Measurements from ENCODE around the gene ANK3. TPM values are rescaled to one million over a fixed set of nuclear protein-coding genes. Genes with fewer than 3 reads are reported as not detected.

The ANK3 gene
- total and polyA plus RNA-seq, 2 donors from 2014 or later: 38.2 to 214 TPM

DNA sequence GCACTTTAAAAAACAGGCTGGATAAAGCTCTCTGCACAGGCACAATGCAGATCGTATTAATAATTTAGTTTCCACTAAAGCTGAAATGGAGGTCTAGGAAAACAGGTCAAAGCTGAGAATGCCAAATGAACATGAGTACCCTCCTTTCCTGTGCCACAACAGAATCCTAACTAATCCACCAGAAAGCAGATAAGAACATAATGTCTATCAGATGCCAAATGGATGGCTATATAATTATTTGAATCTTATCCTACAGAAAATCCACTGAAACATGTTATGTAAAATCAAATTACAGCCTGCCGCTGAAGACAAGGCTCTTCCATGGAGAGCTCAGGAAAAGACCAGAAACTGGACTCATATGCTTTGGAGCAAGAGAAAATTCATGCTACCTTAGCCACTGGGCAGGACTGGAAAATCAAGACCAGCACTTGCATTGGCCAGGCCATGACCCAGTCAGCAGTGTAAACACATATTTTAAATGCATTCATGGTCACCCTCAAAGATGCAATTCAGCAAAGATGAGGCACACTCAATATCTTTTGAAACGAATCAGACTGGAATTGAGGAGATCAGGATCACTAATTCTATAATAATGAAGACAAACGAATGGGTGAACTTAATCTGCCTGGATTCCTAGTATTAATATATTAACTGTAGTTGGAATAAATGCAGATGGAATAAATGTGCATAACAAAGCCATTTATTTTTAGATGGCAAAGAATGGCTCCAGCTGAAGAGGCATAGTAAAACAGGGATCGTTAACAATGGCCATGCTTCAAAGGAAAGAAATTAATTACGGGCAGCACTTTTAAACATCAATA is 13.2 kb downstream of the ANK3 start:
- Histone ChIP-seq H3K4me3 (ENCODE audit: low read length in 3 of 3) (no peak overlapping the region), H3K27me3 (ENCODE audit: control insufficient read depth, insufficient read depth, low read length) (no peaks in the 10 kb centered on the region), H3K36me3 (ENCODE audit: control insufficient read depth in 2 of 3, insufficient read depth in 3 of 3, low read length in 3 of 3) (no peaks in the 10 kb centered on the region), H3K9ac (ENCODE audit: low read length in 3 of 3) (no peak overlapping the region), H3K27ac (ENCODE audit: low read depth in 2 of 2, low read length in 2 of 2) (no peak overlapping the region), H3K4me1 (ENCODE audit: control insufficient read depth in 2 of 3, insufficient read depth in 2 of 3, low read depth in 1 of 3, low read length in 3 of 3) (peaks cover 0 to 3% (median 0%) of the 10 kb centered on the region in 3 donors), H3K9me3 (ENCODE audit: control insufficient read depth in 2 of 3, insufficient read depth in 1 of 3, low read length in 3 of 3) (no peaks in the 10 kb centered on the region)
- intact Hi-C loops (cut with DNase I): no loop called here
- FAIRE-seq: no peak
- DNase-seq: no peak
- TF ChIP-seq, protein P1, sequence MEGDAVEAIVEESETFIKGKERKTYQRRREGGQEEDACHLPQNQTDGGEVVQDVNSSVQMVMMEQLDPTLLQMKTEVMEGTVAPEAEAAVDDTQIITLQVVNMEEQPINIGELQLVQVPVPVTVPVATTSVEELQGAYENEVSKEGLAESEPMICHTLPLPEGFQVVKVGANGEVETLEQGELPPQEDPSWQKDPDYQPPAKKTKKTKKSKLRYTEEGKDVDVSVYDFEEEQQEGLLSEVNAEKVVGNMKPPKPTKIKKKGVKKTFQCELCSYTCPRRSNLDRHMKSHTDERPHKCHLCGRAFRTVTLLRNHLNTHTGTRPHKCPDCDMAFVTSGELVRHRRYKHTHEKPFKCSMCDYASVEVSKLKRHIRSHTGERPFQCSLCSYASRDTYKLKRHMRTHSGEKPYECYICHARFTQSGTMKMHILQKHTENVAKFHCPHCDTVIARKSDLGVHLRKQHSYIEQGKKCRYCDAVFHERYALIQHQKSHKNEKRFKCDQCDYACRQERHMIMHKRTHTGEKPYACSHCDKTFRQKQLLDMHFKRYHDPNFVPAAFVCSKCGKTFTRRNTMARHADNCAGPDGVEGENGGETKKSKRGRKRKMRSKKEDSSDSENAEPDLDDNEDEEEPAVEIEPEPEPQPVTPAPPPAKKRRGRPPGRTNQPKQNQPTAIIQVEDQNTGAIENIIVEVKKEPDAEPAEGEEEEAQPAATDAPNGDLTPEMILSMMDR (IDR thresholded peaks at IDR 0.05; ENCODE audit: borderline replicate concordance, extremely low read depth, insufficient read depth): no peak

DNA sequence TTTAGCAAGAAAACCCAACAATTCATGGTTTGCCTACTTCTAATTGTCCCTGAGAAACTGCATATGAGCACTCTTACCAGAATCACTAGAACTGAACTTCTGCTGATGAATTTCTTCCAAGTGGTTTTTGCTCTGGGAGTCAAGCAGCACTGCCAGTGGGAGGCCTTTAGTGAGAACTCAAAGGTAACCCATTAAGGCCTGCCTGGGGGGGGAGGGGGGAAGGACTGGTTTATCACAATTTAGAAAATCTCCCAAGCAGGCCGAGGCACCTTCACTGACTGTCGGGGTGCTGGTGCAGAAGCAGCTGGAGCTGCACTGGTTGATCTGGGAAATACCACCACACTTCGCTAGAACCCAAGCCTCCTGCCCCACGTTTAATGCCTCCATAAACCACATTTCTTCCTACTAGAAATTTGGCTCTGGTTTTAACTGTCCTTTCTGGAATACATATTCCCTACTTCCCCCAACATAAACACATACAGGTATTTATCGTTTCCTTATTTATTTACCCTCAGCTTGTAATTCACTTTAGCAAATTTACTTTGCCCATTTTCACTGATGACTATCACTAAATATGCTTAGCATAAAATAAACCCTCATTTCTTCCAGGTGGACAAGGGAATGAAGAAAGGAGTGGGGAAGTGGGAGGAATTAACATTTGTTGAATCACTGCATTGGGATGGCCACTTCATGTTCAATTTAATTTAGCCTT is 14.2 kb downstream of the ANK3 start:
- Histone ChIP-seq H3K9ac (ENCODE audit: low read length in 3 of 3) (no peak overlapping the region), H3K27me3 (ENCODE audit: control insufficient read depth, insufficient read depth, low read length) (no peaks in the 10 kb centered on the region), H3K9me3 (ENCODE audit: control insufficient read depth in 2 of 3, insufficient read depth in 1 of 3, low read length in 3 of 3) (no peaks in the 10 kb centered on the region), H3K36me3 (ENCODE audit: control insufficient read depth in 2 of 3, insufficient read depth in 3 of 3, low read length in 3 of 3) (no peaks in the 10 kb centered on the region), H3K27ac (ENCODE audit: low read depth in 2 of 2, low read length in 2 of 2) (no peak overlapping the region), H3K4me3 (ENCODE audit: low read length in 3 of 3) (no peak overlapping the region), H3K4me1 (ENCODE audit: control insufficient read depth in 2 of 3, insufficient read depth in 2 of 3, low read depth in 1 of 3, low read length in 3 of 3) (peaks cover 0 to 3% (median 0%) of the 10 kb centered on the region in 3 donors)
- no peak for DNase-seq
- TF ChIP-seq, protein P1 (IDR thresholded peaks at IDR 0.05; ENCODE audit: borderline replicate concordance, extremely low read depth, insufficient read depth): no peak
- intact Hi-C loops (cut with DNase I): no loop called here
- no peak for FAIRE-seq

DNA sequence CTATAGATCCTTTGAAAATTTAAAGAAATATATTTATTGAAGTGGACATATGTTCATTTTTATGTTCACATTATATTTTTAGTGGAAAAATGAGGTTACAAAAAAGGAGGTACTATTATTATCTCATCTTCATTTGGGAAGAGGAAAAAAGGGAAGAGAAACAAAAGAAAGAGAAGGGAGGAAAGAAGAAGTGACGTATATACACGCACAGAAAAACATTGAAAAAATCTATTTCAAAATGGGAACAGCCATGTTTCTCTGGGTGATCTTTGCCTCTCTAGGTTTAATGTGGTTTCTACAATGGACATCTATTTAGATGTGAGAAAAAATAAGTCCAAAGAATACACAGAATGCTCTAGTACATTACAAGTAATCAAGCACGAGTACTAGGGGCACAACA is 14.8 kb downstream of the ANK3 start:
- TF ChIP-seq, protein P1 (IDR thresholded peaks at IDR 0.05; ENCODE audit: borderline replicate concordance, extremely low read depth, insufficient read depth): no peak
- Histone ChIP-seq H3K9ac (ENCODE audit: low read length in 3 of 3) (no peak overlapping the region), H3K4me1 (ENCODE audit: control insufficient read depth in 2 of 3, insufficient read depth in 2 of 3, low read depth in 1 of 3, low read length in 3 of 3) (peaks cover 0 to 3% (median 0%) of the 10 kb centered on the region in 3 donors), H3K36me3 (ENCODE audit: control insufficient read depth in 2 of 3, insufficient read depth in 3 of 3, low read length in 3 of 3) (no peaks in the 10 kb centered on the region), H3K27ac (ENCODE audit: low read depth in 2 of 2, low read length in 2 of 2) (no peak overlapping the region), H3K27me3 (ENCODE audit: control insufficient read depth, insufficient read depth, low read length) (no peaks in the 10 kb centered on the region), H3K9me3 (ENCODE audit: control insufficient read depth in 2 of 3, insufficient read depth in 1 of 3, low read length in 3 of 3) (no peaks in the 10 kb centered on the region), H3K4me3 (ENCODE audit: low read length in 3 of 3) (no peak overlapping the region)
- DNase-seq (no peak), FAIRE-seq (no peak)
- intact Hi-C loops (cut with DNase I): no loop called here

All from kidney (tissue), 14 donors.